Caco-2 (cell line): ENCODE results near the gene PLD4. TPM values are rescaled to one million over a fixed set of nuclear protein-coding genes. Genes with fewer than 3 reads are reported as not detected.

Source experiments
- BruUV-seq: library from RNA; stranded (reverse); fragments of 400-500 nt; replicated peaks from 2 replicates; lab custom pipeline; 2021; lab: Mats Ljungman, UMichigan
- CTCF ChIA-PET: fragments of 300-600 bp; sonication (Branson Sonifier 250); formaldehyde crosslinking; loops from one replicate; lab custom pipeline; 2022; ENCODE audit warnings: antibody characterized with exemption; lab: Charles Lee
- POLR2A ChIA-PET: fragments of 300-600 bp; sonication (Branson Sonifier 250); formaldehyde crosslinking; loops from one replicate; lab custom pipeline; 2022; ENCODE audit warnings: antibody characterized with exemption; lab: Charles Lee
- DNase-seq, 2 experiments: peaks; one replicate each; pipeline versions ENCODE4 v3.0.0 to v3.0.0-alpha.2; 2020 to 2022
- H3K27me3 ChIP-seq: replicated peaks from 2 replicates; pipeline ENCODE4 v1.6.0; 2011; ENCODE audit warnings: low read length; ENCODE audit not compliant: control insufficient read depth, insufficient read depth
- H3K36me3 ChIP-seq: 2 replicates; pipeline ENCODE4 v1.5.1; 2011; ENCODE audit warnings: low read length; ENCODE audit not compliant: control insufficient read depth, insufficient read depth
- H3K4me1 ChIP-seq: fragments of 250-450 bp; sonication (Bioruptor Pico); 2 replicates; pipeline ENCODE4 v1.5.1; 2020; ENCODE audit warnings: mild to moderate bottlenecking
- H3K4me3 ChIP-seq: 2 replicates; pipeline ENCODE4 v1.5.1; 2011; ENCODE audit warnings: low read depth, mild to moderate bottlenecking, control low read depth, low read length
- H3K9me3 ChIP-seq: fragments of 250-450 bp; sonication (Bioruptor Pico); 2 replicates; pipeline ENCODE4 v1.5.1; 2020; ENCODE audit warnings: mild to moderate bottlenecking, moderate library complexity
- H3K27ac Mint-ChIP-seq: one replicate; pipeline ENCODE4 v1.8.0; 2022; ENCODE audit warnings: mixed read lengths; ENCODE audit not compliant: unreplicated experiment
- H3K27me3 Mint-ChIP-seq: one replicate; pipeline ENCODE4 v1.8.0; 2022; ENCODE audit warnings: mixed read lengths; ENCODE audit not compliant: insufficient read depth, unreplicated experiment
- H3K36me3 Mint-ChIP-seq: one replicate; pipeline ENCODE4 v1.8.0; 2022; ENCODE audit warnings: mild to moderate bottlenecking, mixed read lengths; ENCODE audit not compliant: insufficient read depth, unreplicated experiment
- H3K4me1 Mint-ChIP-seq: one replicate; pipeline ENCODE4 v1.8.0; 2022; ENCODE audit warnings: low read depth, mixed read lengths; ENCODE audit not compliant: unreplicated experiment
- H3K4me3 Mint-ChIP-seq: one replicate; pipeline ENCODE4 v1.8.0; 2022; ENCODE audit warnings: mild to moderate bottlenecking, moderate library complexity, mixed read lengths; ENCODE audit not compliant: unreplicated experiment
- H3K9me3 Mint-ChIP-seq: one replicate; pipeline ENCODE4 v1.8.0; 2022; ENCODE audit warnings: mixed read lengths; ENCODE audit not compliant: unreplicated experiment
- CTCF ChIP-seq, 2 experiments: fragments of 200-600 bp in 1 of 2; IDR thresholded peaks; 1 replicate in 1 of 2; 2 replicates in 1 of 2; pipeline versions ENCODE4 v1.5.1 to v1.8.0; 2011 to 2022; ENCODE audit warnings: antibody characterized with exemption in 1 of 2, control low read depth in 1 of 2, inconsistent platforms in 1 of 2, low read depth in 1 of 2, low read length in 1 of 2, mild to moderate bottlenecking in 1 of 2, moderate library complexity in 1 of 2; ENCODE audit not compliant: insufficient read depth in 1 of 2, severe bottlenecking in 1 of 2, unreplicated experiment in 1 of 2
- intact Hi-C: fragments of 100-400 bp; cut with micrococcal nuclease; formaldehyde crosslinking; loops from one replicate; pipeline ENCODE4 v1.10.0; 2022; ENCODE audit not compliant: unreplicated experiment
- total RNA-seq: library from RNA; stranded (reverse); gene quantifications from 2 replicates; pipeline ENCODE4 v1.2.3, GENCODE V29; 2022

Gene PLD4
- total RNA-seq, 1 experiment from 2014 or later = not detected

GRCh38 chr14:104966981-104967385 is 42.3 kb downstream of the PLD4 start:
- Mint-ChIP-seq H3K4me1 (no peaks in the 10 kb centered on the region), H3K27me3 (peaks cover 3% of the 10 kb centered on the region), H3K9me3 (no peaks in the 10 kb centered on the region), H3K36me3 (no peaks in the 10 kb centered on the region), H3K4me3 (no peak overlapping the region), H3K27ac (no peak overlapping the region)
- no peak for TF ChIP-seq CTCF (IDR thresholded peaks at IDR 0.05; ENCODE audit: insufficient read depth in 1 of 2, low read depth in 1 of 2, low read length in 1 of 2, severe bottlenecking in 1 of 2, unreplicated experiment in 1 of 2)
- no peaks in the 10 kb centered on the region for H3K27me3 ChIP-seq
- BruUV-seq = no TSS peak
- no peaks in the 10 kb centered on the region for H3K4me1 ChIP-seq
- ChIA-PET CTCF (no interaction called here), POLR2A (no interaction called here)
- intact Hi-C loops = no loop called here
- H3K9me3 ChIP-seq = no peaks in the 10 kb centered on the region
- H3K4me3 ChIP-seq = no peak overlapping the region
- no peak for DNase-seq
- H3K36me3 ChIP-seq = no peaks in the 10 kb centered on the region

GRCh38 chr14:104967386-104968152 is 42.9 kb downstream of the PLD4 start:
- no peaks in the 10 kb centered on the region for H3K36me3 Mint-ChIP-seq
- Histone ChIP-seq H3K27me3 (no peaks in the 10 kb centered on the region), H3K9me3 (no peaks in the 10 kb centered on the region), H3K4me3 (no peak overlapping the region), H3K36me3 (no peaks in the 10 kb centered on the region), H3K4me1 (no peaks in the 10 kb centered on the region)
- no peaks in the 10 kb centered on the region for H3K4me1 Mint-ChIP-seq
- BruUV-seq = no TSS peak
- no peaks in the 10 kb centered on the region for H3K9me3 Mint-ChIP-seq
- no peak for DNase-seq
- intact Hi-C loops = no loop called here
- no peak overlapping the region for H3K27ac Mint-ChIP-seq
- TF ChIP-seq CTCF (IDR thresholded peaks at IDR 0.05; ENCODE audit: insufficient read depth in 1 of 2, low read depth in 1 of 2, low read length in 1 of 2, severe bottlenecking in 1 of 2, unreplicated experiment in 1 of 2) = no peak
- ChIA-PET CTCF (no interaction called here), POLR2A (no interaction called here)
- peaks cover 3% of the 10 kb centered on the region for H3K27me3 Mint-ChIP-seq
- H3K4me3 Mint-ChIP-seq = no peak overlapping the region

GRCh38 chr14:104968153-104968527 is 43.5 kb downstream of the PLD4 start:
- CTCF ChIA-PET = no interaction called here
- no peaks in the 10 kb centered on the region for H3K27me3 ChIP-seq
- no peak overlapping the region for H3K27ac Mint-ChIP-seq
- H3K36me3 Mint-ChIP-seq = no peaks in the 10 kb centered on the region
- no peaks in the 10 kb centered on the region for H3K9me3 Mint-ChIP-seq
- no peaks in the 10 kb centered on the region for H3K27me3 Mint-ChIP-seq
- H3K4me3 ChIP-seq = no peak overlapping the region
- no peaks in the 10 kb centered on the region; the same call in 1 of the 2 replicates for H3K4me1 ChIP-seq
- H3K36me3 ChIP-seq = no peaks in the 10 kb centered on the region
- H3K4me1 Mint-ChIP-seq = no peaks in the 10 kb centered on the region
- no peaks in the 10 kb centered on the region for H3K9me3 ChIP-seq
- no peak for TF ChIP-seq CTCF (IDR thresholded peaks at IDR 0.05; ENCODE audit: insufficient read depth in 1 of 2, low read depth in 1 of 2, low read length in 1 of 2, severe bottlenecking in 1 of 2, unreplicated experiment in 1 of 2)
- BruUV-seq = no TSS peak
- intact Hi-C loops = no loop called here
- no peak for DNase-seq
- POLR2A ChIA-PET = no interaction called here
- no peak overlapping the region for H3K4me3 Mint-ChIP-seq
